HEK293 (cell line): Measurements from ENCODE around the gene AHCYL1.

Source experiments
- CTCF ChIP-seq: fragments of 450-650 bp; formaldehyde crosslinking; IDR thresholded peaks from 2 replicates; pipeline ENCODE4 v1.5.1; 2016; ENCODE audit warnings: missing biosample characterization, missing genetic modification characterization
- ZNF596 ChIP-seq: fragments of 450-650 bp; IDR thresholded peaks from 2 replicates; pipeline ENCODE4 v1.5.0; 2018; ENCODE audit warnings: missing biosample characterization, mild to moderate bottlenecking, missing genetic modification characterization, moderate library complexity

GRCh38 chr1:110008971-110009565 lies 24.5 kb downstream of the AHCYL1 start:
- TF ChIP-seq ZNF596 (tag by site-specific recombination) = no peak
- TF ChIP-seq CTCF (tag by site-specific recombination) = no peak
